D721Med (cell line): Measurements from ENCODE around the gene CDK2AP2.
"Not testable (repeated sequence)": the region's sequence is repeated elsewhere in the genome, so short reads cannot be mapped to it uniquely, and the experiment has no call there.

ENCODE experiments used
- DNase-seq: peaks from one replicate; pipeline ENCODE4 v3.0.0; 2011; ENCODE audit warnings: low spot score; ENCODE audit not compliant: insufficient read length
- FAIRE-seq: peaks from 2 replicates; lab custom pipeline; 2011; peaks lifted over from hg19 to GRCh38; lab: Jason Lieb, UNC
- CTCF ChIP-seq: IDR thresholded peaks from 2 replicates; pipeline ENCODE4 v1.5.1; 2012; ENCODE audit warnings: mild to moderate bottlenecking, control low read depth; ENCODE audit not compliant: insufficient read depth; ENCODE audit errors: missing control alignments

CDK2AP2 gene

GRCh38 chr11:67466367-67466766 is 41.6 kb downstream of the CDK2AP2 start:
- no peak for FAIRE-seq
- no peak for TF ChIP-seq CTCF
- DNase-seq, result no peak

GRCh38 chr11:67465530-67465929 is 42.4 kb downstream of the CDK2AP2 start:
- DNase-seq, result not testable (repeated sequence)

GRCh38 chr11:67465189-67465510 is 42.8 kb downstream of the CDK2AP2 start:
- FAIRE-seq, result no peak
- no peak for TF ChIP-seq CTCF
- DNase-seq, result no peak

More at GRCh38 chr11:67465530-67465929, 42.4 kb downstream of the CDK2AP2 start:
- not testable (repeated sequence) for FAIRE-seq

GRCh38 chr11:67464411-67465188 is 43.4 kb downstream of the CDK2AP2 start:
- no peak for DNase-seq
- FAIRE-seq, result no peak
- no peak for TF ChIP-seq CTCF

- FAIRE-seq, result no peak
- no peak for DNase-seq
- no peak for TF ChIP-seq CTCF
Measured at GRCh38 chr11:67463680-67464410, 44.1 kb downstream of the CDK2AP2 start.

GRCh38 chr11:67463186-67463585 is 44.8 kb downstream of the CDK2AP2 start:
- TF ChIP-seq CTCF, result no peak
- no peak for FAIRE-seq

GRCh38 chr11:67458266-67458665 is 49.7 kb downstream of the CDK2AP2 start:
- TF ChIP-seq CTCF, result no peak
- DNase-seq (no peak), FAIRE-seq (no peak)

More at GRCh38 chr11:67463186-67463585, 44.8 kb downstream of the CDK2AP2 start:
- no peak for DNase-seq
